GM12878 (cell line): ENCODE results near the gene SORCS2. TPM values are rescaled to one million over a fixed set of nuclear protein-coding genes. Genes with fewer than 3 reads are reported as not detected.

Experiments
- ATAC-seq: fragments of 200-7000 bp; cut with Tn5 transposase; 3 replicates; pipeline ENCODE4 v1.9.1; 2020; ENCODE audit warnings: mild to moderate bottlenecking, moderate library complexity
- BruUV-seq: library from RNA; stranded (reverse); fragments of 400-500 nt; replicated peaks from 2 replicates; lab custom pipeline; 2021; lab: Mats Ljungman, UMichigan
- CTCF ChIA-PET: fragments of 300-600 bp; sonication (Branson Sonifier 250); formaldehyde crosslinking; extraction: SDS; loops from one replicate; lab custom pipeline; 2021; ENCODE audit warnings: inconsistent platforms; lab: Yijun Ruan, JAX
- POLR2A ChIA-PET: fragments of 350-600 bp; formaldehyde crosslinking; extraction: SDS; loops from one replicate; lab custom pipeline; 2021; ENCODE audit warnings: inconsistent platforms; lab: Charles Lee
- RAD21 ChIA-PET: fragments of 300-600 bp; sonication (Branson Sonifier 250); formaldehyde crosslinking; loops from one replicate; lab custom pipeline; 2023; ENCODE audit warnings: antibody characterized with exemption; ENCODE audit not compliant: unreplicated experiment; lab: Charles Lee
- SMC1A ChIA-PET: fragments of 300-600 bp; sonication (Branson Sonifier 250); formaldehyde crosslinking; loops from one replicate; lab custom pipeline; 2023; ENCODE audit not compliant: unreplicated experiment, uncharacterized antibody; lab: Charles Lee
- DNase-seq: peaks from one replicate; pipeline ENCODE4 v3.0.0-alpha.2; 2011; ENCODE audit warnings: low read depth, low spot score
- FAIRE-seq: peaks from 3 replicates; lab custom pipeline; 2011; peaks lifted over from hg19 to GRCh38; lab: Jason Lieb, UNC
- H2AFZ ChIP-seq: 2 replicates; pipeline ENCODE4 v1.6.0; 2011; ENCODE audit warnings: low read depth, low read length, control low read depth; ENCODE audit not compliant: control insufficient read depth
- H3K27ac ChIP-seq: 2 replicates; pipeline ENCODE4 v1.5.1; 2011; ENCODE audit warnings: control low read depth; ENCODE audit not compliant: control insufficient read depth, insufficient read depth
- H3K27me3 ChIP-seq, 2 experiments: replicated peaks in 1 of 2; 2 replicates each; pipeline versions ENCODE4 v1.6.0 to v1.6.1; 2011; ENCODE audit warnings: low read length in 1 of 2; ENCODE audit not compliant: control insufficient read depth in 2 of 2, insufficient read depth in 2 of 2
- H3K36me3 ChIP-seq, 2 experiments: 2 replicates each; pipeline ENCODE4 v1.5.1; 2011; ENCODE audit warnings: low read length in 1 of 2; ENCODE audit not compliant: control insufficient read depth in 2 of 2, insufficient read depth in 2 of 2
- H3K4me1 ChIP-seq: 2 replicates; pipeline ENCODE4 v1.6.1; 2011; ENCODE audit warnings: mild to moderate bottlenecking, low read length, moderate library complexity, mixed read lengths; ENCODE audit not compliant: control insufficient read depth, insufficient read depth
- H3K4me2 ChIP-seq: 2 replicates; pipeline ENCODE4 v1.6.0; 2011; ENCODE audit warnings: control low read depth; ENCODE audit not compliant: control insufficient read depth, insufficient read depth
- H3K4me3 ChIP-seq: fragments of 200-600 bp; sonication (generic); 2 replicates; pipeline ENCODE4 v1.5.1; 2016
- H3K79me2 ChIP-seq: 2 replicates; pipeline ENCODE4 v1.6.0; 2011; ENCODE audit warnings: low read length; ENCODE audit not compliant: control insufficient read depth, insufficient read depth
- H3K9ac ChIP-seq: 2 replicates; pipeline ENCODE4 v1.8.0; 2011; ENCODE audit warnings: low read length, control low read depth, mixed read lengths; ENCODE audit not compliant: control insufficient read depth, insufficient read depth
- H3K9me3 ChIP-seq: replicated peaks from 3 replicates; pipeline ENCODE4 v1.5.1; 2011; ENCODE audit warnings: mild to moderate bottlenecking, low read length; ENCODE audit not compliant: control insufficient read depth, insufficient read depth
- H4K20me1 ChIP-seq: 2 replicates; pipeline ENCODE4 v1.6.0; 2011; ENCODE audit not compliant: control insufficient read depth, insufficient read depth
- BACH1 ChIP-seq: fragments of 450-650 bp; IDR thresholded peaks from 2 replicates; pipeline ENCODE4 v1.6.1; 2017; ENCODE audit warnings: mild to moderate bottlenecking, borderline replicate concordance
- BCL11A ChIP-seq: IDR thresholded peaks from 2 replicates; pipeline ENCODE4 v1.6.1; 2011; ENCODE audit warnings: low read depth, low read length
- CHD1 ChIP-seq: IDR thresholded peaks from 2 replicates; pipeline ENCODE4 v1.6.1; 2012; ENCODE audit warnings: low read depth, low read length, improper control_type of control experiment
- EGR1 ChIP-seq, 2 experiments: IDR thresholded peaks; 1 replicate in 1 of 2; 2 replicates in 1 of 2; pipeline ENCODE4 v1.6.1; 2011 to 2012; ENCODE audit warnings: low read depth in 2 of 2, low read length in 2 of 2, borderline replicate concordance in 1 of 2, mild to moderate bottlenecking in 1 of 2, moderate library complexity in 1 of 2
- EZH2 ChIP-seq: IDR thresholded peaks from 2 replicates; pipeline ENCODE4 v1.6.1; 2012; ENCODE audit warnings: low read depth, mild to moderate bottlenecking, control low read depth, inconsistent platforms, low read length, borderline replicate concordance; ENCODE audit not compliant: control insufficient read depth
- JUND ChIP-seq: IDR thresholded peaks from 2 replicates; pipeline ENCODE4 v1.6.1; 2012; ENCODE audit warnings: low read depth, mild to moderate bottlenecking, low read length, improper control_type of control experiment, moderate library complexity
- KLF5 ChIP-seq: fragments of 450-650 bp; IDR thresholded peaks from 2 replicates; pipeline ENCODE4 v1.6.1; 2014; ENCODE audit warnings: mild to moderate bottlenecking; ENCODE audit not compliant: partially characterized antibody
- LARP7 ChIP-seq: fragments of 450-650 bp; IDR thresholded peaks from 2 replicates; pipeline ENCODE4 v1.6.1; 2017; ENCODE audit warnings: mild to moderate bottlenecking
- MEF2B ChIP-seq: fragments of 450-650 bp; IDR thresholded peaks from 2 replicates; pipeline ENCODE4 v1.6.1; 2018; ENCODE audit warnings: mild to moderate bottlenecking, moderate library complexity; ENCODE audit not compliant: partially characterized antibody, poor library complexity, severe bottlenecking
- PAX8 ChIP-seq: fragments of 450-650 bp; IDR thresholded peaks from 2 replicates; pipeline ENCODE4 v1.6.1; 2017; ENCODE audit warnings: mild to moderate bottlenecking, moderate library complexity
- PML ChIP-seq: IDR thresholded peaks from 2 replicates; pipeline ENCODE4 v1.6.1; 2012; ENCODE audit warnings: low read length, inconsistent platforms
- RELA ChIP-seq: fragments of 450-650 bp; IDR thresholded peaks from 2 replicates; pipeline ENCODE4 v1.8.0; 2014; ENCODE audit warnings: borderline replicate concordance; ENCODE audit not compliant: partially characterized antibody
- RUNX3 ChIP-seq: IDR thresholded peaks from 2 replicates; pipeline ENCODE4 v1.6.1; 2012; ENCODE audit warnings: low read length, inconsistent platforms
- SMC3 ChIP-seq: IDR thresholded peaks from 2 replicates; pipeline ENCODE4 v1.6.1; 2011; ENCODE audit warnings: low read length, improper control_type of control experiment, borderline replicate concordance
- TCF12 ChIP-seq: IDR thresholded peaks from 2 replicates; pipeline ENCODE4 v1.6.1; 2011; ENCODE audit warnings: low read depth, mild to moderate bottlenecking, low read length
- WRNIP1 ChIP-seq: IDR thresholded peaks from 2 replicates; pipeline ENCODE4 v1.6.1; 2011; ENCODE audit warnings: low read depth, low read length, improper control_type of control experiment, borderline replicate concordance
- WGBS: methylation state at CpG from one replicate; pipeline ENCODE4 v1.1.6; 2016; ENCODE audit warnings: low lambda C conversion rate; ENCODE audit not compliant: insufficient replicate concordance, insufficient coverage; ENCODE audit errors: missing lambda C conversion rate; 5-methylcytosine and 5-hydroxymethylcytosine counted together
- in situ Hi-C: fragments of 300-500 bp; cut with MboI; formaldehyde crosslinking; loops from 9 replicates; pipeline ENCODE4 v1.14.3; 2018; ENCODE audit warnings: mixed read lengths
- intact Hi-C: fragments of 100-400 bp; cut with micrococcal nuclease; formaldehyde crosslinking; loops from one replicate; pipeline ENCODE4 v1.14.2; 2022; ENCODE audit not compliant: unreplicated experiment
- polyA plus RNA-seq, 11 experiments: library from polyadenylated mRNA; depleted of rRNA in 4 of 11; unstranded in 6 of 11; stranded (reverse) in 5 of 11; fragments of >200 nt; fragmentation: Nextera tagmentation in 4 of 11; fragmentation: Illumina TruSeq in 1 of 11; extraction: Ambion mirVana in 4 of 11; extraction: Trizol in 1 of 11; gene quantifications; 1 replicate in 1 of 11; 2 replicates in 10 of 11; pipeline versions ENCODE4 v1.2.1 to v1.2.3, GENCODE V29; 2011 to 2016; ENCODE audit warnings: inconsistent platforms in 2 of 11, missing spikeins in 2 of 11, low read depth in 1 of 11
- total RNA-seq, 4 experiments: library from RNA; depleted of rRNA in 3 of 4; stranded (reverse); fragments of >200 nt in 3 of 4; fragmentation: Illumina TruSeq in 1 of 4; extraction: Trizol in 1 of 4; gene quantifications; 2 replicates each; pipeline versions ENCODE4 v1.2.1 to v1.2.3, GENCODE V29; 2013 to 2021
- TF ChIP-seq, protein P1 (sequence below): fragments of 450-650 bp; IDR thresholded peaks from 2 replicates; pipeline ENCODE4 v1.6.1; 2017; ENCODE audit warnings: mild to moderate bottlenecking
- TF ChIP-seq, protein P2 (sequence below): IDR thresholded peaks from 2 replicates; pipeline ENCODE4 v1.6.1; 2012; ENCODE audit warnings: low read depth, low read length, improper control_type of control experiment

SORCS2 gene
- total and polyA plus RNA-seq, 10 of the 15 experiments (the other 5 are each of a cell fraction or from before 2014, with no cell fraction given) = 0.01 to 0.15 (median 0.05) TPM; not detected in 5

DNA sequence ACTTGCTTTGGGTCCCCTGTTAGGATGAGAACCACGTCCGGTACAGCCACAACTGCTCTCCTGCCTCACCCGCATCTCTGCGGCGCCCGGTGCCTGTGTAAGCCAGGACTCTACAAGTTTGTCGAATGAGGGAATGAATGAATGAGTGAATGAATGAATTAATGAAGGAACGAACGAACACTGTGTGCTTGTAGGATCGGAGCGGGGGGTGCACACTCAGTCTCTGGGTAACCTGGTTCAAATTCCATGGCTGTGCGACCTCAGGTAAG lies 443.8 kb downstream of the SORCS2 start:
- CTCF ChIA-PET = no interaction called here
- Histone ChIP-seq H3K4me1 (no peaks in the 10 kb centered on the region), H3K27me3 (no peaks in the 10 kb centered on the region), H3K9me3 (no peaks in the 10 kb centered on the region; the same call in 2 of the 3 replicates), H3K4me3 (no peak overlapping the region), H4K20me1 (no peaks in the 10 kb centered on the region), H3K9ac (no peak overlapping the region), H2AFZ (no peak overlapping the region), H3K27ac (no peak overlapping the region), H3K36me3 (no peaks in the 10 kb centered on the region), H3K79me2 (no peaks in the 10 kb centered on the region), H3K4me2 (no peak overlapping the region)
- SMC1A ChIA-PET = no interaction called here
- TF ChIP-seq RELA = no peak
- no peak for TF ChIP-seq MEF2B
- TF ChIP-seq TCF12 = no peak
- TF ChIP-seq KLF5 = no peak
- TF ChIP-seq LARP7 = no peak
- no peak for TF ChIP-seq CHD1
- no peak for TF ChIP-seq PAX8
- TF ChIP-seq BCL11A = no peak
- RAD21 ChIA-PET = no interaction called here
- POLR2A ChIA-PET = no interaction called here
- in situ Hi-C loops = no loop called here
- BruUV-seq = no TSS peak
- 52% methylated on average over 12 of the region's 12 CpGs for WGBS
- no peak for ATAC-seq
- intact Hi-C loops = no loop called here
- no peak for DNase-seq
- FAIRE-seq = no peak

DNA sequence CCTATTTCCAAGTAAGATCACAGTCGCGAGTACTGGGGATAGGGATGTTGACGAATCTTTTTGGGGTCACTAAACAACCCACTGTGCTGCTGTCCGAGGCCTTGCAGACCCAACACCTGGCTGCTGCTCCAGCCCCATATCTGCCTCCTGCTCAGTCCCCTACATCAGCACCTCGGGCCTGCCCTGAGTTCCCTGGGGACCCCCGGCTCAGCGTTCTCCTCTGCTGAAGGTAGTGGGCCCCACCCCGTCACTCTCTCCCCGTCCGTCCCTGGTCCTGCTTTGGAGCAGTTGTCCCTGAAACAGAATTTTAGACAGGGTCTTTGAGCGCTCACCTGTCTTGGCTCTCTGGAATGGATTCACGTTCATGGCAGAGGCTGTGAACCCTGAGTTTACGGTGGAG lies 444.8 kb downstream of the SORCS2 start:
- BruUV-seq = no TSS peak
- no peak overlapping the region for H3K4me3 ChIP-seq
- H3K27ac ChIP-seq = no peak overlapping the region
- DNase-seq (no peak), FAIRE-seq (no peak), ATAC-seq (no peak)
- H3K9me3 ChIP-seq = no peaks in the 10 kb centered on the region; the same call in 2 of the 3 replicates
- H3K27me3 ChIP-seq = no peaks in the 10 kb centered on the region
- no peak overlapping the region for H2AFZ ChIP-seq
- ChIA-PET RAD21 (no interaction called here), CTCF (no interaction called here), SMC1A (no interaction called here), POLR2A (no interaction called here)
- no peaks in the 10 kb centered on the region for H3K79me2 ChIP-seq
- in situ Hi-C loops = no loop called here
- no peaks in the 10 kb centered on the region for H4K20me1 ChIP-seq
- WGBS = 73% methylated on average over 13 of the region's 13 CpGs
- no peaks in the 10 kb centered on the region for H3K36me3 ChIP-seq
- H3K4me2 ChIP-seq = no peak overlapping the region
- no peaks in the 10 kb centered on the region for H3K4me1 ChIP-seq
- no peak overlapping the region for H3K9ac ChIP-seq
- intact Hi-C loops = no loop called here
- no peak for TF ChIP-seq CHD1
- no peak for TF ChIP-seq JUND
- TF ChIP-seq EGR1 (IDR thresholded peaks at IDR 0.05; ENCODE audit: borderline replicate concordance in 1 of 2, low read depth in 2 of 2, low read length in 2 of 2) = no peak
- TF ChIP-seq BCL11A = no peak
- no peak for TF ChIP-seq EZH2
- TF ChIP-seq LARP7 = no peak
- TF ChIP-seq BACH1 = no peak
- no peak for TF ChIP-seq PML
- no peak for TF ChIP-seq SMC3
- TF ChIP-seq, protein P1, sequence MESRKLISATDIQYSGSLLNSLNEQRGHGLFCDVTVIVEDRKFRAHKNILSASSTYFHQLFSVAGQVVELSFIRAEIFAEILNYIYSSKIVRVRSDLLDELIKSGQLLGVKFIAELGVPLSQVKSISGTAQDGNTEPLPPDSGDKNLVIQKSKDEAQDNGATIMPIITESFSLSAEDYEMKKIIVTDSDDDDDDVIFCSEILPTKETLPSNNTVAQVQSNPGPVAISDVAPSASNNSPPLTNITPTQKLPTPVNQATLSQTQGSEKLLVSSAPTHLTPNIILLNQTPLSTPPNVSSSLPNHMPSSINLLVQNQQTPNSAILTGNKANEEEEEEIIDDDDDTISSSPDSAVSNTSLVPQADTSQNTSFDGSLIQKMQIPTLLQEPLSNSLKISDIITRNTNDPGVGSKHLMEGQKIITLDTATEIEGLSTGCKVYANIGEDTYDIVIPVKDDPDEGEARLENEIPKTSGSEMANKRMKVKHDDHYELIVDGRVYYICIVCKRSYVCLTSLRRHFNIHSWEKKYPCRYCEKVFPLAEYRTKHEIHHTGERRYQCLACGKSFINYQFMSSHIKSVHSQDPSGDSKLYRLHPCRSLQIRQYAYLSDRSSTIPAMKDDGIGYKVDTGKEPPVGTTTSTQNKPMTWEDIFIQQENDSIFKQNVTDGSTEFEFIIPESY = no peak
- TF ChIP-seq WRNIP1 = no peak
- TF ChIP-seq, protein P2, sequence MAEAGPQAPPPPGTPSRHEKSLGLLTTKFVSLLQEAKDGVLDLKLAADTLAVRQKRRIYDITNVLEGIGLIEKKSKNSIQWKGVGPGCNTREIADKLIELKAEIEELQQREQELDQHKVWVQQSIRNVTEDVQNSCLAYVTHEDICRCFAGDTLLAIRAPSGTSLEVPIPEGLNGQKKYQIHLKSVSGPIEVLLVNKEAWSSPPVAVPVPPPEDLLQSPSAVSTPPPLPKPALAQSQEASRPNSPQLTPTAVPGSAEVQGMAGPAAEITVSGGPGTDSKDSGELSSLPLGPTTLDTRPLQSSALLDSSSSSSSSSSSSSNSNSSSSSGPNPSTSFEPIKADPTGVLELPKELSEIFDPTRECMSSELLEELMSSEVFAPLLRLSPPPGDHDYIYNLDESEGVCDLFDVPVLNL = no peak
- no peak for TF ChIP-seq RUNX3
